DMS53 treated with DMSO at 0.1 percent for 48 hours (cell line): ENCODE measurements around the gene NFKBIA.
A peak's percentile ranks its signal among the peaks of the same experiment; 100 is the strongest.
"Not testable (repeated sequence)": the region's sequence is repeated elsewhere in the genome, so short reads cannot be mapped to it uniquely, and the experiment has no call there.

Experiments used
- DNase-seq: peaks from one replicate; lab custom pipeline; 2025; ENCODE audit not compliant: unreplicated experiment; lab: John Stamatoyannopoulos, UW

The NFKBIA gene

GRCh38 chr14:35409595-35409994 lies 5.0 kb upstream of the NFKBIA start:
- no peak for DNase-seq

GRCh38 chr14:35408026-35408425 lies 3.5 kb upstream of the NFKBIA start:
- DNase-seq = no peak

GRCh38 chr14:35407306-35407630 lies 2.7 kb upstream of the NFKBIA start:
- DNase-seq = no peak

GRCh38 chr14:35406506-35407305 lies 2.2 kb upstream of the NFKBIA start:
- DNase-seq = peak; percentile 41

- DNase-seq = no peak
Measured at GRCh38 chr14:35406090-35406489, 1.5 kb upstream of the NFKBIA start.

- no peak for DNase-seq
Measured at GRCh38 chr14:35405304-35405996, 901 bp upstream of the NFKBIA start.

GRCh38 chr14:35403603-35404448 lies 723 bp downstream of the NFKBIA start:
- peak; percentile 70 for DNase-seq

GRCh38 chr14:35403114-35403602 lies 1.4 kb downstream of the NFKBIA start:
- DNase-seq = no peak

- no peak for DNase-seq
Measured at GRCh38 chr14:35402323-35403113, 2.0 kb downstream of the NFKBIA start.

- DNase-seq = no peak
Measured at GRCh38 chr14:35401422-35402265, 2.9 kb downstream of the NFKBIA start.

- no peak for DNase-seq
Measured at GRCh38 chr14:35400648-35401421, 3.7 kb downstream of the NFKBIA start.

GRCh38 chr14:35399083-35399937 lies 5.2 kb downstream of the NFKBIA start:
- DNase-seq = no peak

- DNase-seq = no peak
Measured at GRCh38 chr14:35398071-35398584, 6.4 kb downstream of the NFKBIA start.

- DNase-seq = not testable (repeated sequence)
Measured at GRCh38 chr14:35396610-35397009, 7.9 kb downstream of the NFKBIA start.

GRCh38 chr14:35395283-35395682 lies 9.3 kb downstream of the NFKBIA start:
- no peak for DNase-seq

GRCh38 chr14:35394326-35395013 lies 10.1 kb downstream of the NFKBIA start:
- no peak for DNase-seq

GRCh38 chr14:35393826-35394225 lies 10.7 kb downstream of the NFKBIA start:
- DNase-seq = no peak
